GM19467 (cell line): ENCODE measurements around the gene RIMOC1.
A peak's percentile ranks its signal among the peaks of the same experiment; 100 is the strongest.
"Not testable (repeated sequence)": the region's sequence is repeated elsewhere in the genome, so short reads cannot be mapped to it uniquely, and the experiment has no call there.

Experiments used
- ATAC-seq: cut with Tn5 transposase; IDR thresholded peaks from one replicate; pipeline ENCODE4 v1.9.1; 2021; ENCODE audit warnings: mild to moderate bottlenecking, moderate library complexity; ENCODE audit not compliant: unreplicated experiment

Gene RIMOC1

DNA sequence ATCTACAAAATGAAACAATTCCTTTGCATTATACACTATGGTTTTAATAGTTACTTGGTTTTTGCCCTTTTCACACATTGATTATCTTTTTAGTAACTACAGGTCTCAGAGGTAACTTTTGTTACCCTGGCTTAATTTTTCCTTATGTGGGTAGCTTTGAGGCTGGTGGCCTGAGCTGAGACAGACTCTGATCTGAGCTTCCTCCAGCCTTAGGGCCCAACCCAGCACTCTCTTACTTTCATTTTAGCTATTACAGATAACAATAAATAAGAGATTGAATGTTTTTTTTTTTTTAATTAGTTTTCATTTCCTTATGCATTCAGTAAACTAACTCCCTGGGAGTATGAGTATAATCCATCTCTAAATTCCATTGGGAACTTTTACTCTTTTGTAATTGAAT is 18.9 kb upstream of the RIMOC1 start:
- no peak for ATAC-seq

DNA sequence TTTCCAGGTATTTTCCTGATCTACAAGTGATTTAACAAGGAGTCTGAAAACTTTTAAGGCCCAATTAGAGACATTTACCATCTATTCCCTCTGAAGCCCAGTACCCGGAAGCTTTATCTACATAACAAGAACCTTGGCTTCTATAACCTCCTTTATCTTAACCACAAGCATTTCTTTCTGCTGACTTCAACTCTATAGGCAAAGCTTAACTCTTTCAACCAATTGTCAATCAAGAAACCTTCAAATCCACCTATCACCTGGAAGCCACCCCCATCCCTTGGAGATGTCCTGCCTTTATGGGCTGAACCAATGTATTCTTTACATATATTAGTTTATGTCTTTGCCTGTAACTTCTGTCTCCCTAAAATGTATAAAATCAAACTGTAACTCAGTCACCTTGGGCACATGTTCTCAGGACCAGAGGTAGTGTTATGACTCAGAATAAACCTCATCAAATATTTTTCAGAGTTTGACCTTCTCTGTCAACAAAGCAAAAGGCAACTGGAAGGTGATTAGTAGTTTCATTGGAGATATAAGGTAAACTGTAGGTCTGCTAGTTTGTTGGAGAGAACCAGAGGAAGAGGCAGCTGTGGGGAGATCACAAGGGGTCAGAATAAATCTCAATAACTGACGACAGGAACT is 13.0 kb upstream of the RIMOC1 start:
- no peak for ATAC-seq

DNA sequence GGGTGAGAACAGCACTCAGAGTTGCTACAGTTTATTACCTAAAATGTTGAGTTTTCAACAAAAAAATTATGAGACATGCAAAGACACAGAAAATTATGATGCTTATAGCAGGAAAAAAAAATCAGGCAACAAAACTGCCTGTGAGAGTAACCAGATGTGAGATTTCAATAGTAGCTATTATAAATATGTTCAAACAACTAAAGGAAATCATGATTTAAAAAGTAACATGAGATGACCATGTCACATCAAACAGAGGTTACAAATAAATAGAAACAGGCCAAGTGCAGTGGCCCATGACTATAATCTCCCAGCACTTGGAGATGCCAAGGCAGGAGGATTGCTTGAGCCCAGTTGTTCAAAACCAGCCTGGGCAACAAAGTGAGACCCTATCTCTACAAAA is 12.1 kb upstream of the RIMOC1 start:
- ATAC-seq: no peak

GRCh38 chr5:41893074-41893851 is 10.9 kb upstream of the RIMOC1 start:
- ATAC-seq: peak; percentile 59

DNA sequence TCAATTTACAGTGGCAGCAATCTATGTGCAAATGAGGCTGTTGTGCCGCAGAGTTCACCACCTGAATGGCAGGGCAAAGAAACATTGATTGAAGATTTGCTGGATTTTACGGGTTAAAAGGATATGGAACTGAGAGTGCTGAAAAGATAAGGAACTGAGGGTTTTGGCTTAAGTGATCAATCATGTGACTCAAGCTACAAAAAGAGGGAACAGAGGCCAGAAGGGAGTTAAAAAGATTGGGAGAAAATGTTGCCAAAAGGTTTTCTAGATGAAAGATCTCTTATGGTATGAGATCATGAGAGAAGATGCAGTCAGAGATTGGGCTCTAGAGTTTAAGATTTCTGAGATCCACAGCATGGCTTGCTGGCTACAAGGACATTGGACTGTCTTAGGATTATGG is 7.9 kb upstream of the RIMOC1 start:
- no peak for ATAC-seq

- ATAC-seq: no peak
Observed at GRCh38 chr5:41903382-41903891, 707 bp upstream of the RIMOC1 start.

DNA sequence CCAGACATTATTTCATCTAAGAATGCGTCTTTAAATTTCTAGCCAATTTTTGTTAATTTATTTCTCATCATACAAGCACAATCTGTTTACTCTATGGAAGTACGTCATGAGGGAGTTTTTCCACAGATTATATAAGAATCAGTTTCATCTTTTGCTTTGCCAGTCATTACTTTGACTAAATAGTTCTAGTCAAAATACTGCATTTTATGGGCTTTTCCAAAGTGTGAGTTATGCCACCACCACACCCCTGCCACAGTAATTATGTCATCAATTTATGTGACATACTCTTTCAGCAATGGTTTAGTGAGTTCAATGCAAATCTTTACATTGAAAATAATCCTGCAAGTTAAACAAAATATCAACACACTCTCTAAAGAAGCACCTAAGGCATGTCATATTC is 2.0 kb downstream of the RIMOC1 start:
- ATAC-seq: no peak

GRCh38 chr5:41908374-41909079 is 4.4 kb downstream of the RIMOC1 start:
- ATAC-seq: no peak

DNA sequence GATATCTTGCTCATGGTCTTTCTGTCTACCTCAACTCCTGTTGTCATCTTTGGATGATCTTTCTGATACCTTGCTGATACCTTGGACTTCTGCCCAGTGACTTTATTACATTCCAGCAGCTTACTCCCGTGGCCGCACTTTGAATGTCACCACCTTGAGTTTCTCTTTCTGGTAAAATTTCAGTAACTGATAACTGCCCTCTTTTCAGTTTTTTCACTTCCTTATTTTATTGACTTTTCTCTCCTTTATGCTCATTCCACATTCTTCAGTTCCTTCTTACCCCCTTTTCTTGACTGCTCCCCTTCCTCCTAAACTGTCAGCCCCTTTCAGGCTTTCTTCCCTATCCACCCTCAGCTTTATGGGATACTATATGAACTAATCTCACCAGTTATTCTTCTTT is 14.0 kb downstream of the RIMOC1 start:
- no peak for ATAC-seq

- ATAC-seq: no peak
Observed at GRCh38 chr5:41921166-41921565, 17.0 kb downstream of the RIMOC1 start.

DNA sequence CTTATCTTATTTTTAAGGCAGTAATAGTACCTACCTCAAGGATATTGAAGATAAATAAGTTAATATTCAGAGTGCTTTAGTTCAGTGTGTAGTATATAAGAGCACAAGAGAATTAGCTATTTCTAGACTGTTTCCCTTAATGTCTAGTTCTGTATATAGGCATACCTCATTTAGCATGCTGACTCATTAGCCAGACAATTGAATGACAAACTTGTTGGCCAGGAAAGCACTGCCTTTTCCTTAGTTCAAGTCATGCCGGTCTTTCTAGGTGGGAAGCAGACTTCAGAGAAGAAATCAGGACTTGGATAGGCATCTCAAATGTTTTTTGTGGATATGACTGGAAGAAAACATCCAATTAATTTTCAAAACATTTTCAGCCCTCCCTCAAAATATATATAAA is 17.7 kb downstream of the RIMOC1 start:
- ATAC-seq: no peak

DNA sequence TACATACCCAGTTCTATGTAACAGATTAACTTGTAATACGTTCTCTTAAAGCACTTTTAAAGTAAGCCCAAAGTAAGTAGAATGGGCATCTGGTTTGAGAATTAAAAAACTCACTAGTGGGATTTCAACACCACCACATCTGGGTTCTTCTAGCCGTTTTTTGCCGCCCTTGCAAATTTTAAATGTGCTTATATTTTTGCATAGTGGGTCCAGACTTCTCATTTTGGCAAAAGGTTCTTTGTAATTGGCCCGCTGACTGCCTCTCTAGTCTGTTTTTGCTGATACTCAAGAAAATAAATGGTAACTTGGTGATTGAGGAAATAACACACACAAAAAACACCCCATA is 20.4 kb downstream of the RIMOC1 start:
- no peak for ATAC-seq

DNA sequence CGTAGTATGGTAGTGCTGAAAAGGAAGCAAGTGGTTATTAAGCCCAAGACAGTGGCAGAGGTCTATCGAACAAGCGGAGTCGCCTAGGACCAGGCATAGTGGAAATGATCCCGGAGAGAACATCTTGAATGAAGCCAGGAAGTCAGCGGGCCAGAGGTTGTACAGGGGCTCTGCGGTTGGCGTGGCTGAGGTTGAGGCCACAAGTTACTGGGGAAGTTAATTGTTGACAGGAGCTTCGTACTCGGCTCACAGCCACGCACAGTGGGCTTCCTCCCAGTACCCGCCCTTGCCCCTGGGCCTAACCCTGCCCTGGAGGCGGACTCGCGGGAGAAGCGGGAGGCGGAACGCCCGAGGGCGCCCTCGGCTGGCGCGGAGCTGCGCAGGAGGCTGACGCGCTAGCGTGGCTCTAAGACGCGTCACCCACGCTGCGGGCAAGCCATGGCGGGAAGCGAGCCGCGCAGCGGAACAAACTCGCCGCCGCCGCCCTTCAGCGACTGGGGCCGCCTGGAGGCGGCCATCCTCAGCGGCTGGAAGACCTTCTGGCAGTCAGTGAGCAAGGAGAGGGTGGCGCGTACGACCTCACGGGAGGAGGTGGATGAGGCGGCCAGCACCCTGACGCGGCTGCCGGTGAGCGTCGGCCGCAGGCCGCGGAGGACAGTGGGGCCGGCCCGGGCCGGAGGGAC is 20.9 kb downstream of the RIMOC1 start, which contains the start of gene FBXO4:
TSS of gene FBXO4 (plus strand) at position 410 of the 683 bp plus-strand sequence. CDS start at position 439, 29 bp downstream.
- peak; percentile 93 for ATAC-seq

- ATAC-seq: no peak
Observed at GRCh38 chr5:41925555-41925951, 21.4 kb downstream of the RIMOC1 start.

DNA sequence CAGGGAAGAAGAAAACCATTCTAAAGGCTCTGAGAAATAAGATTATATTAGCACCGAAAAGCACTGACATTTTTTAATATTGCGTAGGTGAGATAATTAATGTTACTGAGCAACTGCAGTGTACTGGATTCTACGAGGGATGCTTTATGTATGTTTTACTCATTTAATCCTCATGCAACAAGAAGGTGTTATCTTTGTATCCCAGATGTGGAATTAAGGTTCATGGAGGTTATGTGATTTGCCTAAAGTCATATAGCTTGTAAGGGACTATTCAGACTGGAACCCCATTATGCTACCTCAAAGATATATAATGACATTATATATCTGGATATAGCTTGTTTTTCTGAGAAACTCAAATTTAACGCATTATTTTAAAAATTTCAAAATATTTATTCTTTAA is 23.5 kb downstream of the RIMOC1 start:
- no peak for ATAC-seq

GRCh38 chr5:41929035-41929434 is 24.9 kb downstream of the RIMOC1 start:
- no peak for ATAC-seq

DNA sequence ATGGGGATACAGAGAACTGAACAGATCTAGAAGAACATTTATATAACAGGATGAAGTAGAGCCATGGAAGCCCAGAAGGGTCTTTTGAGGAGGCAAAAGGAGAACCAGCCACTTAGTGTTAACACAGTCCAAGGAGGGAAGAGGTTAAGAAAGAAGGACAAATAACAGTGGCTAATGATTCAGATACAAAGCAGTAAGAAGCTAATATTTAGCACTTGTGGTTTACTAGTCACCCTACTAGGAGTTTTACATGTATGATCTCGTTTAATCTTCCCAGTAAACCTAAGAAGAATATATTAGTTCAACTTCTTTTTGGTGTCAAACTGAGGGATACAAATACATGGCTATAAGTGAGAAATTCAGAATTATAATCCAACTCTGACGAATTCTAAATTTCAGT is 28.6 kb downstream of the RIMOC1 start:
- no peak for ATAC-seq

DNA sequence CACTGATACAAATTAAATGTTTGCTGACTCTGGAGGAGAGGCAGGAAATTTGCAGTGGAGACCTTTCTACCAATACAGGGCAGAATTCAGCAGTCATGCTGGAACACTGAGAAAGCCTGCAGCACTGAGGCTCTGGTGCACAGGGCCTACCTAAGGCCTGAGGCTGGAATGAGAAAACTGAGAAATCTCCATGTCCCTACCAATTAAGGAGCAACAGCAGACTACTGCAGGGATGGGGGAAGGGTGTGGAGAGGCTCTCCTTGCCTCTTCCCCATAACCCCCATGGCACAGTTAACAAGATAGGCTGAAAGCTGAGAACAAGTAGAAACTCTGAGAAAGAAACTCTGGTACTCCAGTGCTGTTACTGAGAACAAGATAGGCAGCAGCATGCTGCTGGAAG is 31.4 kb downstream of the RIMOC1 start:
- no peak for ATAC-seq

GRCh38 chr5:41940641-41941040 is 36.5 kb downstream of the RIMOC1 start:
- no peak for ATAC-seq

DNA sequence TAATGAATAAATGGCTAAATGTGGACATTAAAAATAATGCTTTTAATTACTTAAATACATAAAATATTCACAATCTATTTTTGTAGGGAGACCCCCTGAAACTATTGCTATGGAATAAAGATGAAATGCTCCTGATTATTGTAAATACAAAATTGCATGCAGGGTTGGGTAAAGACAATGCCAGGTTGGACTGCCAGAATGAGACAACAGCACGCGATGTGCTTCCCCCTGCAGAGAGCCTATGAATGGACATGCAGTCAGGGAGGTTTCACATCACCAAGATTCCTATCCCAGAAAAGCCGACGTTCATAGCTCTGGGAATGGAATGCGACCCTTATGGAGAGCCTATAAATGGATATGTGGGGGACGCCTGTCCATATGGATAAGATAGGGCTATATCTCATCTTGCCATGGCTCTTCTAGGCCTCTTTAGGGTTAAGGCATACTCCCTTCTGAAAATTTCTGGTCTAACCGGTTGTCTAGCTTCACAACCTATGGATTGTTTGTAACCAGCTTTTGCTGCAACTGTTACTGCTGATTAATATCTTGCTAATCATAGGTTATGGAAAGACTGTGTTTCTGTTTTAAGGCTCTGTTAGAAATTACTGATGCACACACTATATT is 41.3 kb downstream of the RIMOC1 start:
- ATAC-seq: not testable (repeated sequence)

DNA sequence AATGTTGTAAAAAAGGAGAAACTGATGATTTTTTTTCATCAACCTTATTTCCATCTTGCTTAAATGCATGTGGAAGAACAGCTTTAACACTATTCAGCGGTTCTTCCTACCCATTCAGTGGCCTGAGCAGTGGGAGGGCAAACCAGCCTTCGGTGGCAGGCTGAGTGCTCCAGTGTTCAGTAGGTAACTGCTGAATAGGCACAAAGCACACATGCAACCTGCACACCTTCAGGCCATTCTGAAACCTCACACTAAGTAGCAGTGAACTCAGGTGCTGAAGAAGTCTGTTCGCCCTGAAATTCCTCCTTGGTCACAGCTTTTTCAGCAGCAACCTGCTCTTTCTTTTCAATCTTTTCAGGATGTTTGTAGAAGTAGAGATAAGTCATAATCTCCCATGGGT is 47.1 kb downstream of the RIMOC1 start:
- no peak for ATAC-seq
